GM18507 (cell line): Measurements from ENCODE around the gene CHST1.

Experiments used
- DNase-seq: peaks from one replicate; pipeline ENCODE4 v3.0.0; 2011; ENCODE audit warnings: low read depth; ENCODE audit not compliant: insufficient read length; ENCODE audit errors: extremely low spot score
- FAIRE-seq: peaks from 2 replicates; lab custom pipeline; 2011; peaks lifted over from hg19 to GRCh38; lab: Jason Lieb, UNC

Gene CHST1

DNA sequence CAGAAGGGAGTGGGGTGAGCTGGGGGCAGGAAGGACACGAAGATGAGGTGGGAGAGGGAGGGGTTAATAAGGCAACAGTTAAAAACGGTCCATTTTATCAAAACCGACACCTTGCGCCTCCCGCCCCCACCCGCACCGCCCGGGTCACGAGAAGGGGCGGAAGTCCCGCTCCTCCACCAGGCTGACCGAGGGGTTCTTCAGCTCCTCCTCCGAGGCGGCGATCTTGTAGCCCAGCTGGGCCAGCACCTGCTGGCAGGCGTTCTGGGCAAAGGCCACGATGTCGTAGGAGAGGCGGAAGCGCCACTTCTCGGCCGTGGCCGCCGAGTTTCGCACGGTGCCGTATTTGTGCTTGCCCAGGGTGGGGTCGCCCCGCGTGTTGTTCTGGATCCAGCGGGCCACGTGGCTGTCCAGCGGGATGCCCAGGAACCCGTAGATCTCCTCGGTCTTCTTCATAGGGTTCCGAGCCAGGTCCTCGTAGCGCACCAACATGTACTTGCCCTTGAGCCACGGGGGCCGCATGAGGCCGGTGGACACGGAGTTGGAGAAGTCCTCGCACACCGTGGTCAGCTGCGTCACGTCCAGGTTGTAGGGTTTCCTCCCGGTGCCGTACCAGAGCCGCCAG is 15.8 kb downstream of the CHST1 start:
- DNase-seq = no peak

DNA sequence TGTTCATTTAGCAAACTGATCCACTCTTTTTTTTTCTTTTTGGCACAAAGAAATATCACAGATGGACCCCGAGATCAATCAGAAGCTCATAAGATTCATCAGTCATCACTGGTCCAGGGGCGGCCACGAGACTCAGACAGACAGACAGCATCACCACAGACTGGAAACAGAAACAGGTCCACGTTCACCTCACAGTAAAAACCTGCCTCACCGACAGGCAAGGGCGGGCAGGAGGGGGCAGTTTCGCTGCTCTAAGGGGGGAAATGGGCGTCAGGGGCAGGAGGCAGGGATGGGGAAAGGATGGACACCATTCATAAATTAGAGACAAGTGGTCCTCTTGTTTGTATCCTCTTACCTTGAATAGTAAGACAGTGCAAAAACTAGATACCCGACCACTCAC is 16.5 kb downstream of the CHST1 start:
- FAIRE-seq (no peak), DNase-seq (no peak)

More for the DNA sequence above, 15.8 kb downstream of the CHST1 start:
- FAIRE-seq = no peak

DNA sequence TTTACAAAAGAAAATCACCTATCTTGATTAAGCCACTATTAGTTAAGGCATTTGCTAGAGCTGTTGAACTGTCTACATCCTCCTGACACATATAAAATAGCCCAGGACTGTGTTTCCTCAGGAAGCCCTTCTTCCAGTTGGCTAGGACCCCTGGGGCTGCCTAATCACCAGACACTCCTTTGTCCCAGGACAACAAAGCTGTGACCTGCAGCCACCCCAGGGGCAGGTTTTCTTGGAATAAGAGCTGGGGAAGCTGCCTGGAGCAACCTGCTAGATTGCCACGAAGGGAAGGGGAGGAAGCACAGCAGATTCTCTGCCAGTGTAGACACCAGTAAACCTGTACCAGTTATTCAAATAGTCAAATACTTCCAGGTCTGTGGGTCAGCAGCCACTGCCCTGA is 17.6 kb downstream of the CHST1 start:
- FAIRE-seq = no peak
- DNase-seq = no peak

DNA sequence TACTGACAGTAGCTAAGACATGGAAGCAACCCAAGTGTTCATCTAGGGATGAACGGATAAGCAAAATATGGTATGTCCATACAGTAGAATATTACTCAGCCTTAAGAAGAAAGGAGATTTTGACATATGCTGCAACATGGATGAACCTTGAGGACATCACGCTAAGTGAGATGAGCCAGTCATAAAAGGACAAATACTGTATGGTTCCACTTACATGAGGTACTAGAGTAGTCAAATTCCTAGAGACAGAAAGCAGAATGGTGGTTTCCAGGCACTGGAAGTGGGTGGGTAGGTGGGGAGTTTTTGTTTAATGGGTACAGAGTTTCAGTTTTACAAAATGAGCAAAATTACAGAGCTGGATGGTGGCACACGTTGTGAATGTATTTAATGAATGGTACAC is 18.1 kb downstream of the CHST1 start:
- no peak for FAIRE-seq
- no peak for DNase-seq

DNA sequence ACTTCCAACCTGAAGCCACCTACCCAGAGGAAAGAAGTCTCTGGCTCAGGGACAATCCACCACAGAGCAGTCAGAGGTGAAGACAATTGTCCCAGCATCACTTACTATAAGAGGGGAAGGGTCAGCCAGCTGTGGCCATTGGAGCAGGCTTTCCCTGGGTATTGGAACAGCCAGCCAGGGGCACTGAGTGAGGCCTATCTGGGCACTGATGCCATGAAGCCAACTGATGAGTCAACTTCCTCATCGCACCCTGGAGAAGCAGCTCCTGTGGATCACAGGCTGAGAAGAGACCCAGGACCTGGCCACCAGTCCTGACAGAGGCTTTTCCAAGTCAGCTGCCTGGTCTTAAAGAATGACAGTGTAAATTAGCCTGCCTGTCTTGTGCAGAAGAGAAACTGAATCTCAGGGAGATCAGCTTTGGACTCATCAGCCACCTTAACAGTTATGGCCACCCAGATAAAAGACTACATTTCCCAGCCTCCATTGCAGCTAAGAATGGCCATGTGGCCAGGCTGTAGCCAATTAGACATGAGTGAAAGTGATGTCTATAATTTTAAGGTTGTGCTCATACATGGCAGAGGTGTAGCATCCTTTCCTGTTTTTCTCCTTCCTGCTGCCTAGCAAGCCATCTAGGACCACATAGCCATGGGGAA is 19.0 kb downstream of the CHST1 start:
- DNase-seq (no peak), FAIRE-seq (no peak)

DNA sequence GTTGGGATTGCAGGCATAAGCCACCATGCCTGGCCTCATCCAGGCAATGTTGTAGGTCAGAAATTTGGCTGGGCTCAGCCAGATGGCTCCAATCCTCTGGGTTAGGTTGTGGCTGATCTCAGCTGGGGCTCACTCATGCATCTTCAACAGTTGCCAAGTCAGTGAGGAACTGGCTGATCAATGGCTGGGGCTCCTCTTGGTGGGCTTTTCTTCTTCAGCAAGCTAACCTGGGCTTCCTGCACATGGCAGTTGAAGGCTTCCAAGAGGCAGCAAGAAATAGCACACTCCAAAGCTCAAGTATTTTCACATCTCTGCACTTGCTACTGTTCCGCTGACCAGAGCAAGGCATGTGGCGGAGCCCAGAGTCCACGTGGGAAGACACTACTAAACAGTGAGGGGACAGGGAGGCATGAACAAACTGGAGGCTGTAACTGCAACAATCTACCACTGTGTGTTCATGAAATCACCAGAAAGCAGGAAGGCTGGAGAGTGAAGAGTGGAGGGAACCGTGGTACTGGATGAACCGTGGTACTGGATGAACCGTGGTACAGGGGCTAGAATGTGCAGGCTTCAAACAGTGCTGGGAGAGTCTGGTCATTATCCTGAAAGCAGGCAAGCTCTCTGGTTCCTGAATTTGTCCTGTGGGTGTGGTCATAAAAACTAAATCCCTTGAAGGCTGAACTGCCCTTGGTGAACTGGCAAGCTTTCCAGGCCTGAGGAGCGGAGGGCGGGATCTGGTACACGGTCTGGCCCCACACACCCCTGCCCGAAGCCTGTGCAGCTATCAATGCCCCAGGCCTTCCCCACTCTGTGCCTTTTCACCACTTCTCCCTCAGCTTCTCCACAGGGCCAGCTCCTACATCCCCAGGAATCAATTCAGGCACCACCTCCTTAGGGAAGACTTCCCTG is 20.2 kb downstream of the CHST1 start:
- no peak for DNase-seq
- FAIRE-seq = no peak

DNA sequence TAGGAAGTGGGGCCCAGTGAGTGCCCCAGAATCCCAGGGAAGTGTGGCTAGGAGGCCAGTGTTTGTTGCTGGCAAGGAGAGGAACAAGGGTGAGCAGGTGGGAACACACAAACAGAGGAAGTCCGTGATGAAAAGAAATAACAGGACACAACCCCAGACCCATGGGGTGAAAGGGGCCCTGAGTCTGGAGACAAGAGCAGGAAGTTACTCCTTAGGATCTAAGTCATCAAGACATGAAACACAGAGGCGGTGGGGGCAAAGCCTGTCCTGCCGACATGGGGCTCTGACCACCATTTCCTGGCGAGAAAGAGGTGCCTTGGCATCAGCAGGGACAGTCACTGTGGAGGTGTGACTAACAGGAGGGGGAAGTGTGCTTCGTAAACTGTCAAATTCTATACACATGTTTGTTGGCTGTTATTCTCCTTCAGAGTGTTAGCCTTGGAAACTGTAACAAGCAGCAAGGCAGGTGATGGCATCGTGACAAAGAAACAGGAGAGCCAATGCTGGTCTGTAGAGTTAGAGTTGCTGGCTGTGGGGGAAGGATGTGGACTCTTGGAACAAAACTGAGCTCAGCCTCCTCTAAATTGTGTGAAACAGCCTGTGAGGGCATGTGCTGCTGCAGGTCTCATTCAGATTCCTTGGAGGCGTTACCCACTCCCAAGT is 21.7 kb downstream of the CHST1 start:
- no peak for FAIRE-seq

DNA sequence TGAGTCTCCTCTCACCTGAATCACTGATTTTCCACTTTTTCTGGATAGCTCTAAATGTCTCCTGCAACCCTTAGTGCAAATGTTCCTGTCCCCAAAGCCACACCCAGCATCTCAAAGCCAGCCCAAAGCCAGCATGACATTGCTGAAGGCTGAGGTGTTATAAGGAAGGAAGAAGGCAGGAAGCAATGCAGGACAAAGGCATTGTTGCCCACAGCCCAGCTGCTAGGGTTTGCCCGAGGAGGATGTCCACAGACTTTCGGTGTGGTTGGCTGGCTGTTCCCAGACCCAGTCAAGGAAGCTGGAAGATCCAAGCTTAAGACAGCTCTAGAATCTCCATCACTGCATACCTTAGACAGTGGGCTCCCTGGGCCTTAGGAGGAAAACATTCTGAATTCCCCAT is 23.5 kb downstream of the CHST1 start:
- DNase-seq = no peak
- FAIRE-seq = no peak

More for the DNA sequence above, 21.7 kb downstream of the CHST1 start:
- DNase-seq = no peak

DNA sequence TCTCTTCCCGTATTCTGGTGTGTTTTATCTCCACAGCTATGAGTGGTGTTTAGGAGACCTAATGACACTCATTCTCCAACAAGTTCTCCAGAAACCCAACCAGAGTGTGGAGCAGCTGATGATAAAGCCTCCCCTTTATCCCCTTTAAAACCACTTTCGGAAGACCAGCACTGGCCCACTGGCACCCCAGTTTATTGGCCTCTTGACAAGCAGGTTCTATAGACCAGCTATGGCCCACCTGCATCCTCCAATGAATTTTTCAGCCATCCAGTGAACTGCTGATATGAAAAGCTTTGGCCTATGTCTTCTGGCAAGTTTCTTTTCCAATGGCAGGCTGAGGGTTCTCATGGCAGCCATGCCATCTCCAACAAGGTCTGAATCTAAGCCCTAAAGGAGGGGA is 27.4 kb downstream of the CHST1 start:
- FAIRE-seq (no peak), DNase-seq (no peak)

DNA sequence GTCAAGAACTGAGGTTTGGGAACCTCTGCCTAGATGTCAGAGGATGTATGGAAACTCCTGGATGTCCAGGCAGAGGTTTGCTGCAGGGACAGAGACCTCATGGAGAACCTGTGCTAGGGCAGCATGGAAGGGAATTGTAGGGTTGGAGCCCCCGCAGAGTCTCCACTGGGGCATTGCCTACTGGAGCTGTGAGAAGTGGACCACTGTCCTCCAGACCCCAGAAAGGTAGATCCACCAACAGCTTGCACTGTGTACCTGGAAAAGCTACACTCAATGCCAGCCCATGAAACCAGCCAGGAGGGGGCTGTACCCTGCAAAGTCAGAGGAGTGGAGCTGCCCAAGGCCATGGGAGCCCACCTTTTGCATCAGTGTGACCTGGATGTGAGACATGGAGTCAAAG is 29.5 kb downstream of the CHST1 start:
- no peak for DNase-seq
- no peak for FAIRE-seq

DNA sequence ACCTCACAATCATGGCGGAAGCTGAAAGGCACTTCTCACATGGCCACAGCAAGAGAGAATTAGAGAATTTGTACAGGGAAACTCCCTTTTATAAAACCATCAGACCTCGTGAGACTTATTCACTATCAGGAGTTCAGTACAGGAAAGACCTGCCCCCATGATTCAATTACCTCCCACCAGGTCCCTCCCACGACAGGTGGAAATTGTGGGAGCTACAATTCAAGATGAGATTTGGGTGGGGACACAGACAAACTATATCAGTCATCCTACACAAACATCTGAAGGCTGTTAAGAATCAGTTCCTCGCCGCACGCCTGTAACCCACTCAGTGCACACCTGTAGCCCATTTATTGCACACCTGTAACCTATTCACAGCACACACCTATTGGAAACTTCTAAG is 39.8 kb downstream of the CHST1 start:
- DNase-seq (no peak), FAIRE-seq (no peak)

DNA sequence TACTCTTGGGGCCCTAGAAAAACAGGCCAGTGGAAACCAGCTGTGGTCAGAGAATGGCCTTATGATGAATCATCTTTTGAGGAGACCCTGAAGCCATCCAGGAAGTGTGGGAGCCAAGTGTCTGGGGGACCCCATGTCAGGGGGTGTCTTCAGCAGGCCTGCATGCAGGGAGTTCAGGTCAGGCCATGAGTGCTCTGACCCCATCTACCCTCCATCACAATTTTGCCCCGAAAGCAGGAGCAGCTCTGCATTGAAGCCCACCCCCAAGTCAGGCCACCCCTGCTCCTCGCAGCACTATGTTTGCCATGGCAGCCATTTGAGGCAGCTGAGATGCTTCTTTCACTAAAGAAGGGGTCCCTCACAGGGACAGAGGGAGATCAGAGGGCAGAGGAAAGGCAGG is 41.3 kb downstream of the CHST1 start:
- no peak for FAIRE-seq
- no peak for DNase-seq

DNA sequence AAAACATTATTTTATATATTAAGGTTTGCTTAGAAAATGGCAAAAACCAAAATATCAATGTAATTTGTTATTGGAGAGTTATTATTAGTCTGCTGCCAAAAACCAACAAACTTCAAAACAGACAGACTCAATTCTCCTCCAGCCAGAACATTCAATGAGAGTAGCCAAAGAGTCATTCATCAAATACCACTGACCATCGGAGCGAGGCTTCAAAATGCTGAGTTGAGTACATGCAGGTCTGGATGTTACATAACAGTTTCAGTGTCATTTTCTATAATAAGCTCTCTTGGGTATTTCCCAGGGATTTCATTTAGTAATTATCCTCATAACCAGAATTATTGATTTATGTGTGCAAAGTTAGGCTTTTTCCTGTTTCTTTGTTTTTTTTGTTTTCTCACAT is 42.6 kb downstream of the CHST1 start:
- no peak for DNase-seq
- no peak for FAIRE-seq

DNA sequence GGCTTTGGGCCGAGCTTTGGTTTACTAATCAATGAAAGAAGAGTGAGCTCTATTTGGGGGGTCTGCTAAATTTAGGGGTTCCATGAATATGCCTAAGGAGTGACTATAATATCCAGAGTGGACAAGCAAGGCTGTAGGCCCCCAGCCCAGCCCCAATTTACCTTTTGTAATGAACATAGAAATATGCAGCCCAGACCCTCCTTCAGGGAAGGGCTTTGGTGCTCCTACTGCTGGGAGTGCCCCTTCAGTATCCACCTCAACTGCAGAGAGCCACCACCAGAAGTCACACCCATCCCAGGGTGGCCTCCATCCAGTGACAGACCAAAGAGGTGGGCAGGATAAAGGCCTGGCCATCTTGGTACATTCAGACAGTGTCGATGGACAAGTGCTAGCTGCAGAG is 43.1 kb downstream of the CHST1 start:
- FAIRE-seq = no peak
- no peak for DNase-seq

DNA sequence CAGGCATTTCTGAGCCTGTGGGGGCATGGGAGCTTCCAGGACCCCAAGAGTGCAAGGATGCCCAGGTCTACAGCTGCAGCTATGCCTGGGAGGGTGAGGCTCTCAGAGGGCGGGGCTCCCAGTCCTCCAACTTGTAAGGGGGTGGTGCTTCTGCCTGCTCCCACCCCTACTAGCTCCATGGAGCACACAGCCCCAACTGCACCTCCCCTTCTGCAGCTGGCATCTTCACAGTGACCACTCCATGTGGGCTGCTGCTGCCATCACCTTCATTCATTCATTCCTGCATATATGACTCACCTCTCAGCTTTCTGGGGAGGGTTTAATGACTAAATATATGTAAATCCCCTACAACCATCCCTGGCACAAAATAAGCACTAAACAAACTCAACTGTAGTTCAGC is 43.8 kb downstream of the CHST1 start:
- DNase-seq (no peak), FAIRE-seq (no peak)

DNA sequence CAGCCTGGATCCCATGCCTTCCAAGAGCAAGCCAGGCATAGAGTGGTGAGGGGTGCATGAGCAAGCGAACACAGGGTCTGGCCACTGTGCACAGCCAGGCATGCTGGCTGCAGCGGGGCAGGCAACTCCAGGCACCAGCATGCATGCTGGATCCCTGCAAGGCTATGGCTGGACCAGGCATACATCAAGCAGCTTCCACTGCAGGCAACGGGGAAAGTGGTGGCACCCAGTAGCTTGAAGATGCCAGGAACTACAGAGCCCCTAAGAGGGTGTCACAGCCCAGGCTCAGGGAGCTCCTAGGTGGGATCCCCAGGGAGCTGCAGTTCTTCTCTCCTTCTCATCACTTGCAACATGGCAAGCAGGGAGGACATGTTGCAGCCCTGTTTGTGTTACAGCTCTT is 45.2 kb downstream of the CHST1 start:
- DNase-seq = no peak
- FAIRE-seq = no peak

DNA sequence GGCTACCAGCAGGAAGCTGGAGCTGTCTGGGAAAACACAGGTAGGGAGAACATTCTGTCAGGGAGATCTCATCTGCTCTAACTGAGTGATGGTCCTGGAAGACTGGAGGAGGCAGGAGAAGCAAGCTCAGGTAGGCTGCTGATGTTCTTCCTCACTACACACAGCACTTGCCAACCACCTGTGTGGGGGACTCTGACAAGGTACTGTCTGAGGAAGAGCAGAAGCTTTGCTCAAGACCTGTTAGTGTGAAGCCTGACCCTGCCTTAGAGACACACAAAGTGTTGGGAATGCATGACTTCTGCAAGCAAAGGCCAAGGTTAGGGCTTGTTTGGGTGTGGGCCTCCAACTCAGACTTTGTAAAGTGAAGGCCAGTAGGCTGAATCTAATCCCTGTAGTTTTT is 46.5 kb downstream of the CHST1 start:
- DNase-seq (no peak), FAIRE-seq (no peak)

DNA sequence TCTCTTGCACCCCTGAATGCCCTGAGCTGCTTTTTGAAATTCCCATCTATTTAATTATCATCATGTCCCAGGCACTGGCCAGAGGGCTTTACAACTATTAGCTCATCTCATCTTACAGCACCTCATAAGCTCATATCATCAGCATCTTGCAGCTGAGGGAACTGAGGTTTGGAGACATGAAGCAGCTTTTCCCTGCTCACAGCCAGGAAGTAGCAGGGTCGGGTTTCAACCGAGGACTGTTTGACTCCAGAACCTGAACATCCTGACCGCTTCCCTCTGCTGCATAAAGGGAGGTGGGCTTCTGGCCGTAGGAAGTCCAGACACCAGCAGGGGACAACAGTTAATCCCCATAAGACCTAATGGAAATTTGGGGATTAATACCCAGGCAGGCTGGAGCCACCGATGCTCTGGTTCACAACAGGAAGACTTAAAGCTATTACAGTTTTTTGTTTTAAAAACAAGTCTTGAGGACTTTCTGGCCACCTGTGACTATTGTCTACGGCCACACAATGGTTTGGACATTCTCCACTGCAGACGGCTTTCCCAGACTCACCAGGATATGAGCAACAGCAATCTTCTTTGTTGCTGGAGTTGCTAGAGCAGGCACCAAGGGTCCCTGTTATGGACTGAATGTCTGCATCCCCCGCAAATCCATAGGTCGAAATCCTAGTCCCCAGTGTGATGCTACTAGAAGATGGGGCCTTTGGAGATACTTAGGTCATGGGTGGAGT is 47.4 kb downstream of the CHST1 start:
- DNase-seq (no peak), FAIRE-seq (no peak)

DNA sequence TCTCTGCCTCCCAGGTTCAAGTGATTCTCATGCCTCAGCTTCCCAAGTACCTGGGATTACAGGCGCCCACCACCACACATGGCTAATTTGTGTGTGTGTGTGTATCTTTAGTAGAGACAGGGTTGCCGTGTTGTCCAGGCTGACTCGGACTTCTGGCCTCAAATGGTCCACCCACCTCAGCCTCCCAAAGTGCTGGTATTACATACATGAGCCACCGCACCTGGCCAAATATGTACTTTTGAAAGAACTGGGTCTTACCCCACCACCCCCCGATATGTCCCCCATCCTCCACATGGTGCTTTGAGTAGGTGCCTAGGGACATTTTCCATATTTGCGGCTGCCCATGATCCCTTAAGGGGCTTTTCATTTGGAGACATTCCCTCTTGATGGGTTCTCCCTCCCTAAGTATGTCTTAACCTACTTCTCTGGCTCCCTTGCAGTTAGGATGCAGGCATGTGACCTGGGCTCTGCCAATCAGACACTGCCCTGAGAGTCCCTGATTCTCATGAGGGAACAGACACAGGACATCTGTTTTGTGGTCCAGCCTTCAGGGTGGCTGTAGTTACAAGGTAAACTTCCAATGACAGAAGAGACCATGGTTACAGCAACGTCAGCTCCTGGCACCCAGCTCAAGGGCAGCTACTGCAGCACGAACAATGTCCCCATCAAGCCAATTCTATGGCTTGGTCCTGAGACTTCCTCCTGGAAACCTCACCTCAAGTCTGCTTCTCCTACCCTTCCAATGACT is 48.4 kb downstream of the CHST1 start:
- FAIRE-seq = no peak
- DNase-seq = no peak
